ENCODE data around the gene HYPK.

DNA sequence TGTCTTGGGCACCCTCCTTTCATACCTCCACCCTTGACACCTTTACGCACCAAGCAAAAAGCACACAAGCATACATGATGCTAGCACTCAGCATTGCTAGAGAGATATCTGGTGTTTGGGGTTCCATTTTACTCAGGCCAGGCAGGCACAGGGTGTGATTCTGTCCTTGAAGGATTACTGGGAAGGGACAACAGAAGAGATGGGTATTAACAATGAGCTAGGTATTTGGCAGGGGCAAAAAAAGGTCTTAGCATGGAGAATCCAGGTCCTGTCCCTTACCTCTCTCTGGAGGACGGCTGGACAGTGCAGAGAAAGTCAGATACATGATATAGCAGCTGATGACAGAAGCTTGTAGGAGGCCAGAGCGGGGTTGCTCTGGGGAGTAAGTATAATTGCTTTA lies 3.8 kb upstream of the HYPK start:
- TF ChIP-seq, protein P1, sequence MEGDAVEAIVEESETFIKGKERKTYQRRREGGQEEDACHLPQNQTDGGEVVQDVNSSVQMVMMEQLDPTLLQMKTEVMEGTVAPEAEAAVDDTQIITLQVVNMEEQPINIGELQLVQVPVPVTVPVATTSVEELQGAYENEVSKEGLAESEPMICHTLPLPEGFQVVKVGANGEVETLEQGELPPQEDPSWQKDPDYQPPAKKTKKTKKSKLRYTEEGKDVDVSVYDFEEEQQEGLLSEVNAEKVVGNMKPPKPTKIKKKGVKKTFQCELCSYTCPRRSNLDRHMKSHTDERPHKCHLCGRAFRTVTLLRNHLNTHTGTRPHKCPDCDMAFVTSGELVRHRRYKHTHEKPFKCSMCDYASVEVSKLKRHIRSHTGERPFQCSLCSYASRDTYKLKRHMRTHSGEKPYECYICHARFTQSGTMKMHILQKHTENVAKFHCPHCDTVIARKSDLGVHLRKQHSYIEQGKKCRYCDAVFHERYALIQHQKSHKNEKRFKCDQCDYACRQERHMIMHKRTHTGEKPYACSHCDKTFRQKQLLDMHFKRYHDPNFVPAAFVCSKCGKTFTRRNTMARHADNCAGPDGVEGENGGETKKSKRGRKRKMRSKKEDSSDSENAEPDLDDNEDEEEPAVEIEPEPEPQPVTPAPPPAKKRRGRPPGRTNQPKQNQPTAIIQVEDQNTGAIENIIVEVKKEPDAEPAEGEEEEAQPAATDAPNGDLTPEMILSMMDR (IDR thresholded peaks at IDR 0.05): no peak
- no peak for TF ChIP-seq POLR2AphosphoS5 (IDR thresholded peaks at IDR 0.05; ENCODE audit: insufficient read depth in 1 of 2, low read depth in 1 of 2)

Data from vagina (tissue), 2 donors.